Umbilical cord (tissue), 2 donors: ENCODE data around the gene MYLK4. TPM values are rescaled to one million over a fixed set of nuclear protein-coding genes. Genes with fewer than 3 reads are reported as not detected.

Experiments
- DNase-seq: peaks from one replicate; pipeline ENCODE4 v3.0.0-alpha.2; 2015; ENCODE audit warnings: low spot score
- total RNA-seq: library from RNA; depleted of rRNA; stranded (reverse); fragments of >200 nt; gene quantifications from one replicate; pipeline ENCODE4 v1.2.3, GENCODE V29; 2014; ENCODE audit warnings: low replicate concordance; ENCODE audit not compliant: insufficient read depth

Gene MYLK4
- total RNA-seq, 1 donor from 2014 or later, result 5.1 TPM

GRCh38 chr6:2734488-2735166 lies 16.1 kb downstream of the MYLK4 start:
- DNase-seq, result no peak

- DNase-seq, result no peak
Measured at GRCh38 chr6:2733736-2734480, 16.8 kb downstream of the MYLK4 start.

- peak; percentile 36 for DNase-seq
Measured at GRCh38 chr6:2733324-2733723, 17.4 kb downstream of the MYLK4 start.

GRCh38 chr6:2732503-2733089 lies 18.1 kb downstream of the MYLK4 start:
- no peak for DNase-seq

GRCh38 chr6:2731281-2731909 lies 19.3 kb downstream of the MYLK4 start:
- no peak for DNase-seq

GRCh38 chr6:2730353-2731107 lies 20.2 kb downstream of the MYLK4 start:
- DNase-seq, result no peak

- no peak for DNase-seq
Measured at GRCh38 chr6:2729921-2730320, 20.8 kb downstream of the MYLK4 start.

GRCh38 chr6:2725999-2726567 lies 24.6 kb downstream of the MYLK4 start:
- peak; percentile 49 for DNase-seq

GRCh38 chr6:2725364-2725988 lies 25.2 kb downstream of the MYLK4 start:
- no peak for DNase-seq

GRCh38 chr6:2721219-2721618 lies 29.5 kb downstream of the MYLK4 start:
- DNase-seq, result no peak

- no peak for DNase-seq
Measured at GRCh38 chr6:2719093-2719455, 31.6 kb downstream of the MYLK4 start.

GRCh38 chr6:2718334-2719092 lies 32.2 kb downstream of the MYLK4 start:
- peak; percentile 38 for DNase-seq

- no peak for DNase-seq
Measured at GRCh38 chr6:2716936-2717700, 33.6 kb downstream of the MYLK4 start.

GRCh38 chr6:2715737-2716136 lies 35.0 kb downstream of the MYLK4 start:
- no peak for DNase-seq

- peak; percentile 53 for DNase-seq
Measured at GRCh38 chr6:2714111-2714895, 36.4 kb downstream of the MYLK4 start.

- DNase-seq, result no peak
Measured at GRCh38 chr6:2713473-2714110, 37.1 kb downstream of the MYLK4 start.

GRCh38 chr6:2712102-2712501 lies 38.6 kb downstream of the MYLK4 start:
- no peak for DNase-seq

GRCh38 chr6:2710412-2710811 lies 40.3 kb downstream of the MYLK4 start:
- no peak for DNase-seq
